GM18498 (cell line): ENCODE data around the gene TARS3.

Source experiments
- ATAC-seq: cut with Tn5 transposase; IDR thresholded peaks from one replicate; pipeline ENCODE4 v1.9.1; 2021; ENCODE audit warnings: mild to moderate bottlenecking, moderate library complexity; ENCODE audit not compliant: unreplicated experiment

The TARS3 gene

DNA sequence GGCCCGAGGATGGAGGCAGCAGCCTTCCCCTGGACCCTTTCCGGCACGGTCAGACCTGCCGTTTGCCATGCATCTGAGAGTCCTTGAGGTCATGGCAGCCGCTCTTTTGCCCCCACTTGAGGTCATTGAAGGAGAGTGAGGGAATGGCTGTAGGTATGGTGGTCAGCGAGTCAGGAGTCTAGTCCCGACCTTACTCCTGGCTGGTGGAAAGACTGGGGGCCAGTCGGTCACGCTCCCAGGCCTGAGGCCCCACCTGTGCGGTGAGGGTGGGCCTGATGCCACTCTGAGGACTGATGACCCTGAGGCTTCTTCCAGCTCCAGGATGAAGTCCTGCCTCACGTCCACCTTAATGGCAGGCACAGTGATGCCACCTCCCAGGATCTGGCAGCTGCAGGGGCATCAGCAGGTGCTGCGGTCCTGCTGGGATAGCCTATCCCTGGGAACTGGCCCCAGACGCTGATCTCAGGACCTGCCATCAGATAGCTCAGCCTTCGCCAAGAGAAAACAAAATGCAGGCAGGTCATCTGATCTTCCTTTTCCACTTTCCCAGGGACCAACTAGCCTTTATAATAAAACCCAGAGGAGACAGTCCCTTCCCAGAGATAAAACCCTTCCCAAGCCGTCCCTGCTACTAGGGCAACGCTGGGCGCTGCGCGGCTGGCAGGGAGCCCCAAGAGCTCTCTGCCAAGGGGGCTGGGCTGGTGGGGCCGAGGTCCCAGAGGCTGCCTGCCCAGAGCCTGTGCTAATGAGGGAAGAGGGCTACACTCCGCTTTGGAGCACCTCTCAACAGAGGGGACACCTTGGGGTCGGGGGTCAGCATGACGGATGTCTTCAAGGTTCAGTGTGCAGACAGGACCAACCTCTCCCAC, 114.3 kb downstream of the TARS3 start:
- ATAC-seq, result no peak

DNA sequence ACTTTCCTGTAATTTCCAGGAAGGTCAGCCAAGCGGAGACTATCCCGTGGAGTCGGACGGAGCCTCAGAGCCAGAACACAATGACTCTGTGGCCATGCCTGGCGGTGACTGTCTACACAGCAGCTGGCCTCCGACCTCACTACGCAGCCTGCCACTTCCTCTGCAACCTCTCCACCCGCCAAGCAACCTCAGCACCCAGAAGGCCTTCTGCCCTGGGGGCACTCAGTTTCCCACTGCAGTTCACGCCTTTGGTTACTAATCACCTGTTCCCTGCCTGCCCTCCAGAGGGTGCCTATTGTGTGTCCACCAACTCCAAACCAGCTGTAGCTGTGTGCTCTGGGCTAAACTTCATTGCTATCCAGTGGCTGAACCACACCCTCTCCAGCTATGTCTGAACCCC, 116.1 kb downstream of the TARS3 start:
- ATAC-seq, result no peak

DNA sequence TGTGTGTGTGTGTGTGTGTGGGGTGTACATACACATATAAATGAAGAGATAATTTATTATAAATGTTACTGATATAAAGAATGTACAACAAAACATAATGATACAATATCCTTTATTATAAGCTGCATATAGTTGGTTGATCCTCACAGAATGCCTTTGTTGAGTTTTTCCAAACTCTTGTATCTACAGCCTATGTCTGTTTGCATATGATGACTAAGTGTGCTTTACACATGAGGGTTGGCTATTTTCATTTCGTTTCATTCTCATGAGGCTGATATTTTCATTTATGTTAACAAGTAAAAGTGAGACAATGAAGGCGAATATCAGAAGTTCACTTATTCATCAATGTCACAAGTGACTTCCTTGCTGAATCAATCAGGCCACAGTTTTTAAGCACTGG, 117.2 kb downstream of the TARS3 start:
- ATAC-seq, result no peak

DNA sequence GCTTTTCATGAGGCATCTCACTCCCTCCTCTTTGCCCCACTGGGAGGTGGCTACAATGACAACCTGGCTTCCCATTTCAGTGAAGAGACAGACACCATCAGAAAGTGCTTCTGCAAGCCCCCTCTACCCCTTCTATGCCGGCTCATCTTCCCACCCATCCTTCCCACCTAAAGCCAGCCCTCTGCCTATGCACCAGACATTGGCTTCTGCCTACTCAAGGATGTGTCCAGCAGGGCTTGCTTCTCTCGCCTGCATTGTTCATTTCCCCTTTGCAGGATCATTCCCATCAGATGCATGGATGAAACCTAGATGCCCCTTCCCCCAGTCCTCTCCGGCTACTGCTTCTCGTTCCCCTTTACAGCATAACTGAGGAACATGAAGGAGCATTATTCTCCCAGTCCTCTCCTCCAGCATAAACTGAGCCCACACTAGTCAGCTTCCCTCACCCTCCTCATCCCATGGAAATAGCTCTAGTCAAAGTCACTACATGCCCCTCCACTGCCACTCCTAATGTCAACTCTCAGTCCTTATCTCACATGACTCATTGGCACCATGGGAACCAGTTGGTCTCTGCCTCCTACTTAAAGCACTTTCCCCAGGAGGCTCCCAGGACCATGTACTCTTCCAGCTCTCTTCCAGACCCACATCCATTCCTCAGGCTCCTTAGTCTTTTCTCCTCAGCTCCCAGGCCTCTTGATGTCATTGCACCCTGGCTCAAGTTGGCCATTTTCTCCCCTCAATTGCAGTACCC, 120.0 kb downstream of the TARS3 start:
- no peak for ATAC-seq
